MCF 10A (cell line): ENCODE results near the gene PODNL1. TPM values are rescaled to one million over a fixed set of nuclear protein-coding genes. Genes with fewer than 3 reads are reported as not detected.
A peak's percentile ranks its signal among the peaks of the same experiment; 100 is the strongest.
"Not testable (repeated sequence)": the region's sequence is repeated elsewhere in the genome, so short reads cannot be mapped to it uniquely, and the experiment has no call there.

Source experiments
- BruUV-seq: library from RNA; stranded (reverse); fragments of 400-500 nt; replicated peaks from 2 replicates; lab custom pipeline; 2021; lab: Mats Ljungman, UMichigan
- CTCF ChIA-PET: fragments of 300-600 bp; sonication (Branson Sonifier 250); formaldehyde crosslinking; extraction: SDS; loops from one replicate; lab custom pipeline; 2021; ENCODE audit warnings: antibody characterized with exemption, inconsistent platforms; lab: Yijun Ruan, JAX
- POLR2A ChIA-PET: fragments of 300-600, 350-650 bp; sonication (Branson Sonifier 250); formaldehyde crosslinking; extraction: SDS; loops from one replicate; lab custom pipeline; 2020; ENCODE audit warnings: antibody characterized with exemption, inconsistent platforms; lab: Yijun Ruan, JAX
- DNase-seq: peaks from one replicate; pipeline ENCODE4 v3.0.0-alpha.2; 2018; ENCODE audit not compliant: unreplicated experiment
- H3K27ac Mint-ChIP-seq: one replicate; pipeline ENCODE4 v1.8.0; 2022; ENCODE audit warnings: mild to moderate bottlenecking, low read depth, mixed read lengths; ENCODE audit not compliant: unreplicated experiment
- H3K27me3 Mint-ChIP-seq: one replicate; pipeline ENCODE4 v1.8.0; 2022; ENCODE audit warnings: mixed read lengths; ENCODE audit not compliant: insufficient read depth, unreplicated experiment
- H3K36me3 Mint-ChIP-seq: one replicate; pipeline ENCODE4 v1.8.0; 2022; ENCODE audit warnings: mild to moderate bottlenecking, moderate library complexity, mixed read lengths; ENCODE audit not compliant: insufficient read depth, unreplicated experiment
- H3K4me1 Mint-ChIP-seq: one replicate; pipeline ENCODE4 v1.8.0; 2022; ENCODE audit warnings: mixed read lengths; ENCODE audit not compliant: insufficient read depth, unreplicated experiment
- H3K4me3 Mint-ChIP-seq: one replicate; pipeline ENCODE4 v1.8.0; 2022; ENCODE audit warnings: mild to moderate bottlenecking, moderate library complexity, mixed read lengths; ENCODE audit not compliant: unreplicated experiment
- H3K9me3 Mint-ChIP-seq: one replicate; pipeline ENCODE4 v1.8.0; 2022; ENCODE audit warnings: mixed read lengths; ENCODE audit not compliant: unreplicated experiment
- CTCF ChIP-seq: fragments of 200-600 bp; IDR thresholded peaks from one replicate; pipeline ENCODE4 v1.8.0; 2022; ENCODE audit warnings: antibody characterized with exemption, mild to moderate bottlenecking; ENCODE audit not compliant: unreplicated experiment
- intact Hi-C: fragments of 100-400 bp; cut with micrococcal nuclease; formaldehyde crosslinking; loops from 2 replicates; pipeline ENCODE4 v1.14.1; 2022
- total RNA-seq: library from RNA; stranded (reverse); gene quantifications from 2 replicates; pipeline ENCODE4 v1.2.3, GENCODE V29; 2022

Gene PODNL1
- total RNA-seq, 1 experiment from 2014 or later, result 0.51 TPM

GRCh38 chr19:13923194-13923987, 14.8 kb downstream of the PODNL1 start:
- Mint-ChIP-seq H3K9me3 (no peaks in the 10 kb centered on the region), H3K27ac (no peak overlapping the region), H3K36me3 (peaks cover 66% of the 10 kb centered on the region), H3K4me3 (no peak overlapping the region), H3K4me1 (no peaks in the 10 kb centered on the region), H3K27me3 (no peaks in the 10 kb centered on the region)
- no peak for TF ChIP-seq CTCF
- no peak for DNase-seq
- ChIA-PET POLR2A (no interaction called here), CTCF (no interaction called here)
- intact Hi-C loops, result no loop called here
- no TSS peak for BruUV-seq

GRCh38 chr19:13922118-13922517, 16.1 kb downstream of the PODNL1 start:
- H3K9me3 Mint-ChIP-seq, intact Hi-C loops, H3K4me3 Mint-ChIP-seq, H3K27ac Mint-ChIP-seq, BruUV-seq, H3K27me3 Mint-ChIP-seq, DNase-seq, H3K4me1 Mint-ChIP-seq: not testable (repeated sequence)
- peaks cover 69% of the 10 kb centered on the region for H3K36me3 Mint-ChIP-seq
- ChIA-PET CTCF (interaction anchor here (0.6 to 0.7 kb wide), 2 partner anchors 71 to 161 kb away, joined by 3 to 4 read pairs; no protein-coding TSS in a partner anchor), POLR2A (interaction anchor here (0.6 kb wide), 1 partner anchor 22 kb away, joined by 4 read pairs; no protein-coding TSS in a partner anchor)

GRCh38 chr19:13920940-13921747, 17.1 kb downstream of the PODNL1 start:
- DNase-seq, result peak; percentile 48
- Mint-ChIP-seq H3K4me1 (no peaks in the 10 kb centered on the region), H3K36me3 (peaks cover 69% of the 10 kb centered on the region), H3K9me3 (no peaks in the 10 kb centered on the region), H3K27me3 (no peaks in the 10 kb centered on the region), H3K27ac (no peak overlapping the region), H3K4me3 (no peak overlapping the region)
- no peak for TF ChIP-seq CTCF
- ChIA-PET CTCF (interaction anchor here (0.6 to 1.2 kb wide), 5 partner anchors 18 to 643 kb away, joined by 3 to 4 read pairs (median 3); partner anchors contain the start of gene ADGRE5), POLR2A (no interaction called here)
- intact Hi-C loops, result no loop called here
- no TSS peak for BruUV-seq

- peaks cover 65% of the 10 kb centered on the region for H3K36me3 Mint-ChIP-seq
- BruUV-seq, result no TSS peak
- H3K27me3 Mint-ChIP-seq, result no peaks in the 10 kb centered on the region
- CTCF ChIA-PET, result interaction anchor here (0.6 to 1.2 kb wide), 2 partner anchors 18 to 461 kb away, joined by 3 read pairs; partner anchors contain the start of gene ADGRE5
- DNase-seq, result no peak
- H3K9me3 Mint-ChIP-seq, result no peaks in the 10 kb centered on the region
- intact Hi-C loops, result no loop called here
- TF ChIP-seq CTCF, result no peak
- POLR2A ChIA-PET, result interaction anchor here (0.6 kb wide), 1 partner anchor 97 kb away, joined by 4 read pairs; no protein-coding TSS in a partner anchor
- H3K4me3 Mint-ChIP-seq, result no peak overlapping the region
- no peaks in the 10 kb centered on the region for H3K4me1 Mint-ChIP-seq
- H3K27ac Mint-ChIP-seq, result no peak overlapping the region
Observed at GRCh38 chr19:13920524-13920923, 17.7 kb downstream of the PODNL1 start.
